ENCODE data around the gene NSF.
"Not testable (repeated sequence)": the region's sequence is repeated elsewhere in the genome, so short reads cannot be mapped to it uniquely, and the experiment has no call there.

DNA sequence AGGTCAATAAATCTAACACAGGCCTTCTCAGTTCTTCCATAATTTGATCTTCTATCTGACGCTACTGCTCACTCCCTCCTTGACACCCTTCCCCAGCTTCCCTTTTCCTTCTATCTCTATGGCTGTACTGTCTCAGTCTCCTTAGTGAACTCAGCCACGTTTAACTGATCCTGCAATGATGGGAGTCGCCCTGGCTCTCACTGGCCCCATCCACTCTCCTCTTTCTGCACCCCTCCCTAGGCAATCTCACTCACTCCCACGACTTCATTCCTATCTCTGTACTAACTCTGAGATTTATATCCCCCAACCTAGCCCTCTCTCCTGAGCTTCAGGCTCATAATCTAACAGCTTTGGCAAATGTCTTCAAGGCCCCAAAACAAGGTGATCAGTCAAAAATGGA, 18.7 kb upstream of the NSF start:
- TF ChIP-seq, protein P1, sequence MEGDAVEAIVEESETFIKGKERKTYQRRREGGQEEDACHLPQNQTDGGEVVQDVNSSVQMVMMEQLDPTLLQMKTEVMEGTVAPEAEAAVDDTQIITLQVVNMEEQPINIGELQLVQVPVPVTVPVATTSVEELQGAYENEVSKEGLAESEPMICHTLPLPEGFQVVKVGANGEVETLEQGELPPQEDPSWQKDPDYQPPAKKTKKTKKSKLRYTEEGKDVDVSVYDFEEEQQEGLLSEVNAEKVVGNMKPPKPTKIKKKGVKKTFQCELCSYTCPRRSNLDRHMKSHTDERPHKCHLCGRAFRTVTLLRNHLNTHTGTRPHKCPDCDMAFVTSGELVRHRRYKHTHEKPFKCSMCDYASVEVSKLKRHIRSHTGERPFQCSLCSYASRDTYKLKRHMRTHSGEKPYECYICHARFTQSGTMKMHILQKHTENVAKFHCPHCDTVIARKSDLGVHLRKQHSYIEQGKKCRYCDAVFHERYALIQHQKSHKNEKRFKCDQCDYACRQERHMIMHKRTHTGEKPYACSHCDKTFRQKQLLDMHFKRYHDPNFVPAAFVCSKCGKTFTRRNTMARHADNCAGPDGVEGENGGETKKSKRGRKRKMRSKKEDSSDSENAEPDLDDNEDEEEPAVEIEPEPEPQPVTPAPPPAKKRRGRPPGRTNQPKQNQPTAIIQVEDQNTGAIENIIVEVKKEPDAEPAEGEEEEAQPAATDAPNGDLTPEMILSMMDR (IDR thresholded peaks at IDR 0.05; ENCODE audit: insufficient read depth, low read length): not testable (repeated sequence)
- TF ChIP-seq SPI1 (IDR thresholded peaks at IDR 0.05; ENCODE audit: borderline replicate concordance, low read depth); POLR2AphosphoS5 (IDR thresholded peaks at IDR 0.05; ENCODE audit: low read depth): not testable (repeated sequence)

All from HL-60 (cell line).